ENCODE results near the gene ADAM33.

ADAM33 gene

DNA sequence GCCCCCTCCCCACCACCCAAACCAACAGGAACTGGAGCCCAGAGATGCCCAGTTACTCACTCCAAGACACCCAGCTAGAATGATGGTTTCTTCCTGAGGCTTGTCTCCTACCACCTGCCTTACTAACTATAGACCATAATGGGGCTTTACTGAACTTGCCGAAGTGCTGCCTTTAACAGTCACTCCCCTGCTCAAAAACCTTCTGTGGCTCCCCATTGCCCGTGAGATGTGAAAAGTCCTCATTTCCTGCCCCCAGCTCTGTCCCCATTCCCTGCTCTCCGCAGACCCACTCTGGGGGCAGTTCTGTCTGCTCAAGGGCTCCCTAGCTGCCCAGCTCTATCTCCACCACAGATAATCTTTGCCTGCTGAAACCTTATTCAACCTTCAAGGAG is 25.7 kb upstream of the ADAM33 start:
- no peak for FAIRE-seq

DNA sequence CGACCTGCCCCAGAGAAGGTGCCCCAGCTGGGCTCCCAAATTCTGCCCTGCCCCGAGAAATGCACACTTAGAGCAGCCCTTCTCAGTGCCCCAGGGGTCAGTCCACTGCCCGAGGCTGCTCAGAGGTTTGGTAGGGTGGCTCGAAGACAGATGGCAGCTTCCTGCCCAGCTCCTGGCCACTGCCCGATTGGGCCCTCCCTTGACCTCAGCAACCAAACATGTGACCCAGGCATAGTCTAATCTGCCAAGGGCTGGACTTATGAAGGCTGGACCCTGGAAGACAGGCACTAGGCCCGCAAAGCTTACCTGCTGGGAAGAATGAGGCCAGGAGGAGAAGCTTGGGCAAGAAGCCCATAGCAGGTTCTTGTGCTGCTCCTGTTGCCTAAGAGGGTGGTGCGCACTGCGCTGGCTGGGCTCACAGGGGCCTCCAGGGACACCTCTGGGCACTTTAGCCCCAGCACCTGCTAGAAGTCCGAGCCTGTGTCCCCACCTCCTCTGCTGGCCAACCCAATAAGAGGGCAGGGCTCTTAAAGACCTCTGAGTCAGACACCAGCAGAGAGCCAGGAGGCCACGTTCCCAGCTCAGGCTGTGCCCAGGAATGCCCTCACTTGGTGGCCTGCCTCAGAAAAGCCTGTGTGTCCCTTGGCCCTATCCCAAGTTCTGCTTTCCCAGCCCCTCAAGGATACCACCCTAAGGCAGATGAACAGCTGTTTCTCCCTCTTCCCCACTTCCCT is 25.1 kb upstream of the ADAM33 start:
- no peak for FAIRE-seq

DNA sequence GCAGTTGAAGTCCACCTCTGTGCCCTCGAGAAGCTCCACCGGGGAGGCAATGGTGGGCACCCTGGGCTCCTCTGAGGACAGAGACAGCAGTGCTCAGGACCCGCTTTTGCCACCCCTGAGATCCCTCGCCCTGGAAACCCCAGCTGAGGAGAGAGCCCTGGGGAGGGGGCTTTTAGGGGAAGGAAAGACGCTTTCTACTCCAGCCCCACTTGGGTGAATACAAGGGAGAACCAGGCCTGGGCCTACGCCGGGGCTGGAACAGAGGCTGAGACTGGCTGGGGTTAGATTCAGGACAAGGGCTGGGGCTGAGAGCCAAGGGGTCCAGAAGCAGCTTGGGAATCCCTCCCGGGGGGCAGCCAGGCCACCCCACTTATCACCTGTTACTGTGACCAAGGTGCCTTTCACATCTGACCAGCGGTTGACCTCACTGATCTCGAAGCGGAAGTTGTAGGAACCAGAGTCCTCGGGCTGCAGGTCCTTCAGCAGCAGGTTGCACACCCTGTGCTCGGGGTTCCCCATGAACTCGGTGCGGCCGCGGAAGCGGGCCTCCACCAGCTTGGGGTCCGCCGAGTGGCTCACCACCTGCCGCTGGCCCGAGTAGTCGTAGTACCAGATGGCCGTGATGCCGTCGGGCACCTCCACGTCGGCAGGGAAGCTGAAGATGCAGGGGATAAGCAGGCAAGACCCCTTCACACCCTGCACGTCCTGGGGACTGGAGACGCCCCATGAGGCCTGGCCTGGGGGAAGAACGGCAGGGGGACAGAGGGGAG is 24.3 kb upstream of the ADAM33 start:
- FAIRE-seq: no peak

DNA sequence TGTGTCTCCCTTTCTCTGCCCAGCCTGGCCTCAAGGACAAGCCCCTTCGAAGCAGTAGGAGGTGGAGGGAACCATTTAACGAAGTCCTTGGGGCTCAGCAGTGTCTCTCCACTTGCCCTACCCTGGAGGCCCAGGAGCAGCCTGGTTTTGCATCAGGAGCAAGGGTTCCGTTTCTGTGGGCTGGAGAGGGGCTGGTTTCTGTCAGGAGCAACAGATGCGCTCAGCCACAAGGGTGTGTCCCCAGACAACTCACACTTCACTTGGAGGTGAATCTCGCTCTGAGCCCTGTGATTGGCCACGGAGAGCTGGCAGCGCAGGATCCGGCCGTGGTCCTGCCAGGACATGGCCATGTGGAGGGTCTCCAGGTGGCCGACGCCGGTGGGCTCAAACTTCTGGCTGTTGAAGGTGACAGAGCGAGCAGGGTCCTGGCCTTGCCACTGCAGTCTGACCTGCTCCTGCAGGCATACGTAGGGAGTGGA is 23.7 kb upstream of the ADAM33 start:
- FAIRE-seq: no peak

DNA sequence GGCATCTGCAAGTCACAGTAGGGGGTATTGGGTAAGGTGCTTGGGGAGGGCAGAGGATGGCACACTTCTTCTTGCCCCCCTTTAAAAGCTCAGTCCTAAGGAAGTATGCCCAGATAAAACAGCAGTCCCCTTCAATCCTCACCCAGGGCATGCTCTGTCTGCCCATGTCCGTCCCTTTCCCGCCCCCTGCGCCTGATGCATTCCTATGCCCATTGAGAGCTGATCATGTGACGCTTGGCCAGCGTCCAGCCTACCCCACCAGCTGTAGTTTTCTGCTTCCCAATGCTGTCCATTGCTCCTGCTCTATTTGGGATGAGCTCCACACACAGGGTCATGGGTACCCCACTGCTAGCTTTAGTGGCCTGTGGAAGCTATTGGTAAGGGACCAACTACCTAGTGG is 22.3 kb upstream of the ADAM33 start:
- no peak for FAIRE-seq

DNA sequence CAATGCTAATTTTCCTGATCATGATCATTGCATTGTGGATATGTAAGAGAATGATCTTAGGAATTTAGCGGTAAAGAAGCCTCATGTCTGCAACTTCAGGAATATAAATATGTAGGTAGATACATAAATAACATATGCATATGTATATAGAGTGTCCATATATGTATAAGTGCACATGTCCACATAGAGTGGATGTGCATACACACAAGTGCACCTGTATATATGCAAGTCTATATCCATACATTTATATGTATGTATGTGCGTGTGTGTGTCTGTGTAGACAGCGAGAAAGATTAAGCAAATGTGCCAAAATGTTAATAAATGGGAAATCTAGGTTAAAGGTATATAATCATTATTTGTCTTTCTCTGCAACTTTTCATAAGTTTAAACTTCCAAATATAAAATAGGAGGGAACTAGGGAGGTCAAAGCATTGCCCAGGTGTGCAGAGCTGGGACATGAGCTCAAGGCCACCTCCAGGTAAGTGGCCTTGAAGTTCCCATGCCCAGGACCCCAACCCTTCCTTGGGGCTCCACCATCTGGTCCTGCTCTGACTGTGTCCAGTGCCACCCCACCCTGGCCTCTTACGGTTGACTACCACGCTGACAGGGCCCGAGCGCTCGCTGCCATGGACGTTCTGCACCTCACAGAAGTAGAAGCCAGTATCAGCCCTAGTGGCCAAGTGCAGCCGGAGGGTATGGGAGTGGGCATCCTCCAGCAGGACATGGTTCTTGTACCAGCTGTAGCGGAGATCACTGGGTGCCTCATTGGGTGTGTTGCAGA is 21.0 kb upstream of the ADAM33 start:
- FAIRE-seq: no peak

DNA sequence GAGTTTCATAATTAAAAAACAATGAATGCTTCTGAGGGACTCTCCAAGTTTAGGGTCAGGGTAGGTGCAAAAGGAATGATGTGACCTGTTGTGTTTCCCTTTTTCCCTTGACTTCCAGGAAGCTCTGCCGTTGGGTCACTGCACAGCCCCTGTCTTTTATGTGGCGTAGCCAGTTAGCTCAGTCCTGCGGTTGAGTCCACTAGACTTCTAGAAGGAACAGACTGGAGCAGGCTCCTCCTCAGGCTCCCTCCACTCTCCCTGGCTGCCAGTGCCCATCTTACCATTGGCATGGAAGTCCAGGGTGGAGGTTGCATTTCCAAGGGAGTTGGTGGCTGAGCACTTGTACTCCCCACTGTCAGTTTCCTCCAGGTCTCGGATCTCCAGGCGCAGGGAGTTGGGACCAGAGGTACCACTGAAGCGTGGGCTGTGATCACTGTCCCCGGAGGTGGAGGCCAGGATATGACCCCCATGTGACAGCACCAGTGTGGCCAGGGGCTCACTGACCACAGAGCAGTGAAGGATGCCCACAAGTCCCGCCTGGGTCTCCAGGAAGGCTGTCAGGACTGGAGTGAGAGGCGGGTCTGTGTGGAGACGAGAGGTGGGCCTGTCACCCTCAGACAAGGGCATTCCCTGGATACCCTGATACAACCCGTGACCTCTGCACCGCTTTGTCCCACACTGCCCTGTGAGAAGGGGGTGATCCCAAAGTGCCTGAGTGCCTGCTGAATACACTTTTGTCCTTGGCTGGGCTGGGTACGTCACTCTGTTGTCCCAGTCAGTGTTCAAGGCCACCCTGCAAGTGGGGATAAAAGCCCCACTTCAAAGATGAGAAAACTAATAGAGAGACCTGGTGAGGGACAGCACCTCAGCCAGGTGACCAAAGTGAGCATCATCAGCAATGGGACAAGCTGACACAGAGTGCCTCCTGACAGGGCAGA is 19.5 kb upstream of the ADAM33 start:
- FAIRE-seq: no peak

DNA sequence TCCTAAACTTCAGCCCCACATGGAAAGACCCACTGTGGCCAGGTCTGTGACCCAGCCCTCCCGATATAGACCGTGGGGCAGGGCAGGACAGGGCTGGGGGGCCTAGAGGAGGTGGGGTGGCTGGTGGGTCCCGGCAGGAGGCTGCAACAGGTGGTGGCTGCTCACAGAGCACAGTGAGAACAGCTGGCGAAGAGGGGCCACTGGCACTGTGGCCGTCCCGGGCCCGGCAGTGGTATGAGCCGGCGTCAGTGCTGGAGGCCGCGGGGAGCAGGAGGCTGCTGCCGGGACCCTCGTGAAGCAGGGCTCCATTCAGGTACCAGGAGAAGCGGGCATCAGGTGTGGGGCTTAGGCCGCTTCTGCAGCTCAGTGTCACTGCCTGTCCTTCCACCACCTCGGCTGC is 17.2 kb upstream of the ADAM33 start:
- FAIRE-seq: no peak

DNA sequence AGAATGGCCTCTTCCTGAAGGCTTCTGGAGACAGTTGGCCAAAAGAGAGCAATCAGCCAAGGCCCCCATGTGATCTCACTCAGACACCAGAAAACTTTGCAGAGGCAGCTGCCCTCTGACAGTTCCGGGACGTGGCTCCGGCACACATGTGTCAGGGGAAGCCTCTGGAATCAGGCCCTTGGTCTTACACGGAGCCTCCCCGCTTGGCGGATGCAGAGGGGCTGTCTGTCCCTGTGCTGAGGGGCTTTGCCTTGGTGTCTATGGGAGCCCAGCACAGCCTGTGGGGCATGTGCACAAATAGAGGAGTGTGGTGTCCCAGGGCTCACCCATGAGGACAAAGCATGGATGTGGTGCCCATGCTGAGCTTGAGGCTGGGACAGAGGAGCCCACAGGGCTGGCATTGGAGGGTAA is 16.8 kb upstream of the ADAM33 start:
- FAIRE-seq: no peak

DNA sequence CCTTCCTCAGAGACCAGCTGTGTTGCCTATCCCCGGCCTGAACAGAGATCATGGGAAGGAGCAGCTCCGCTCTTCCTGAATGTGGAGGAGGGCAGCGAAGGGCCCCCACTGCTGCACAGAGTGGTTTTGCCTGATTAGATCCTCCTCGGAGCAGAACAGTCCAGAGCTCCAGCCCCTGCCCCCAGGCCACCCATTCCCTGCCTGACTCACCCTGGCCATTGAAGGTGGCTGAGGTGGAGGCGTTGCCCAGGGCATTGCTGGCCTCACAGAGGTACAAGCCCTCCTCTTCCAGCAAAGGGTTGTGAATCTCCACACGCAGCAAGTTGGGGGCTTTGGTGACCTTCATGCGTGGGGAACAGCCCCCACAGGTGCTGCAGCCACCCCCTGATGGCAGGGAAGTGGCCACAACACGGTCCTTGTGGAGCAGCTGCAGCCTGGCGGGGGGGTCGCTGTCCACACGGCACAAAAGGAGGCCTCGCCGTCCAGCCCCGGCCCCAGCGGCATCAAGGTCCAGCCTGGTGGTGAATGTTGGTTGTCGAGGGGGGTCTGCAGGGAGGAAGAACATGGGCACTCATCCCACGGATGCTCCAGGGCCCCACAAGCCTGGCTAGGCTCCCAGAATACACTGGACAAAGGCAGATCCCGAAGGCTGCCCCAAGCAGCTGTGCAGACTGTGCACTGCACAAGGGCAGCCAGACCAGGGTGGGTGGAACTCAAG is 15.9 kb upstream of the ADAM33 start:
- FAIRE-seq: no peak

DNA sequence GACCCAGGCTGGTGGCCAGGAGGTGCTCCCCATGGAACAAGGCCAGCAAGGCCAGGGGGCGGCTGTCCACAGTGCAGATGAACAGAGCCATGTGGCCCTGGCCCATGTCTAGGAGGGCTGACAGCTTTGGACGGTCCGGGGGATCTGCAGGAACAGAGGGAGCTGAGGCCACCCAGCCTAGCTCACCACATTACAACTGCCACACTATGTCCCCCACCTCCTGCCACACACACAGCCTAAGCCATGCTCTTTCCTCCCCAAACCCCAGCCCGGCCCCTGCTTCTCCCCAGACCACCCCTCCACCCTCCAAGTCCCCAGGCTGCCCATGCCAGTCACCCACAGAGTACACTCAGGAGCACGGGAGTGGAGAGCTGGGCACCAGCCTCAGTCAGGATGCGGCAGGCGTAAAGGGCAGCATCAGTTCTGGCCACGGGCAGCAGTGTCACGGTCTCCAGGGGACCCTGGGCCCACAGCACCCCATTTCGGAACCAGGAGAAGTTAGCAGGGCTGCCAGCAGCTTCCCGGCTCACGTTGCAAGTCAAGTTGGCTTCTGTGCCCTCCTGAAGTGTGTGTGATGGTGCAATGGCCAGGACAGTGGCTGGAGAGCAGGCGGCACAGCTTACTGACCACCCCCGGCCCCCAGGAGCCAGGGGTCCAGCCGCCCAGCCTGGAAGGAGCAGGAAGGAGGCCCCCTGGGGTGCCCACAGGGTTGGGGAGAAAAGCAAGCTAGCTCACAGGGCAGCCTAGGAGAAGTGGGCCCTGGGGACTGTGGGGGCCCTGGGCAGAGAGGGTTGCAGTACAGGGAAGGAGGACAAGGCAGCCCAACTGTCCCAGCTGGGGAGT is 15.2 kb upstream of the ADAM33 start:
- no peak for FAIRE-seq

DNA sequence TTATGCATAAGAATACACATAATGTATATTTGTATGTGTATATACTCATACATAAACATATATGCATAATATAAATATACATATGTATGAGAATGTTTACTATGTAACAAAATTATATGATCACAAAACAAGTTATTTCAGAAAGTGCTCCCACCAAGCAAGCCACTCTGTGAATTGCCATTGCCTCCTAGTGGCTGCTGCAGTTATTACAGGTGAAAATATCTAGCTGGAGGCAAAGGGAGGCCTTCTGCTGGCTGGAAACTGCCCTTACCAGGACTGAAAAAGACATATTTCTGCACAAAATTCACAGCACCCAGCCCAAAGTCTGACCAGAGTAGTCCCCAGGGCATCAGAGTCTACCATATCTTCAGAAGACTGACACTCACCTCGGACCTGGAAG is 14.4 kb upstream of the ADAM33 start:
- no peak for FAIRE-seq

DNA sequence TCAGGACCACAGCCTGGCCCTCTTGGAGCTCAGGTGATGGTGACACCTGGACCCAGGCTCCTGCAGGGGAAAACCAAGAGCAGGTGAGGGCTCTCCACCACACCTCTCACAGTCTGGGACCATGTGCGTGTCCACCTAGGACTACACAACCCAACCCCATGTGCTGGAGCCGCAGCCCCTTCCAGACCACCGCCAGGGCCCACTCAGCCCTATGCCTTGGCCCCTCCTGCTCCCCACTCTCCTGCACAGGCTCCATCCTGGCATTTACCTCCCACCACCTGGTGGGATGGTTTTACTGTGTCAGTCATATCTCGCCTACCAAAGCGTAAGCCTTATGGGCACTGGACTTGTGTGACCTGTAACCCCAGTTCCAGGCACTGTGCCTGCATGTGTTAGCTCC is 13.1 kb upstream of the ADAM33 start:
- FAIRE-seq: no peak

DNA sequence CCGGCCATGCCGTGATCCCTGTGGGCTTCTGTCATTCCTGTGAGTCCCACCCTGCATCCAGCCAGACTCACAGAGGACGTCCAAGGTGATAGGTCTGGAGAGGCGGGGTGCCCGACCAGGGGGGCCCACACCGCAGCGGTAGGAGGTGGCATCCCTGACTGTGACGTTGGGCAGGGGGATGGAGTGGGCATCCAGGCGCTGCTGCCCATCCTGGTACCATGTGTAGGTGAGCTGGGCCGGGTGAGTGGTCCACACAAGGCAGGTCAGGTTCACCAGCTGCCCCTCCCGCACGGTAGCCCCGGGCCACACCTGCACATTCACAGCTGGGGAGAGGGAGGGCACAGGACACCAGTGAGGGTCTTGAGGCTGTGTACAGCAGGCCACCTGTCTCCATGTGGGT is 11.6 kb upstream of the ADAM33 start:
- FAIRE-seq: no peak

DNA sequence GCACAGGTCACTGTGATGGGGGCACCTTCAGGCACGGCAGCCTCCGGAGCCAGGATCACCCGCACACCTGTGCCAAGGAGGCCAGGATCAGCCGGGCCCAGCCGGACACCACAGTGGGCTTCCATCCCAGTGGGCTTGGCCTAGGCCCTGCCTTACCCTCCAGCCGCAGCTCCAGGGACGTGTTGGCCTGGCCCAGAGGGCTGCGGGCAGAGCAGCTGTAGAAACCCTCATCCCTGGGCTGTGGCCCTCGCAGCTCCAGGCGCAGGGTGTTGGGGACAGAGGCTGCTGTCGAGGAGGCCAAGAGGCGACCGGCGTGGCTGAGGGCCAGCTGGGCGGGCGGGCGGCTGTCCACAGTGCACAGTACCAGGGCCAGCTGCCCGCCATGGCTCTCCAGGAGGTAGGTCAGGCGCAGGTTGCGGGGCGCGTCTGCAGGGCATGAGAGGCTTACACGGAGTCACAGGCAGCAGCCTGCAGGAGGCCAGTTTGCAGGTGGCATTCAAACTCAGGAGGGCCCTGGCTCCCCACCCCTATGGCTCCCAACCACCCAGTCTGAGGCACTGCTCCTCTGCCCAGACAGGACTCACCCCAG is 11.0 kb upstream of the ADAM33 start:
- FAIRE-seq: no peak

DNA sequence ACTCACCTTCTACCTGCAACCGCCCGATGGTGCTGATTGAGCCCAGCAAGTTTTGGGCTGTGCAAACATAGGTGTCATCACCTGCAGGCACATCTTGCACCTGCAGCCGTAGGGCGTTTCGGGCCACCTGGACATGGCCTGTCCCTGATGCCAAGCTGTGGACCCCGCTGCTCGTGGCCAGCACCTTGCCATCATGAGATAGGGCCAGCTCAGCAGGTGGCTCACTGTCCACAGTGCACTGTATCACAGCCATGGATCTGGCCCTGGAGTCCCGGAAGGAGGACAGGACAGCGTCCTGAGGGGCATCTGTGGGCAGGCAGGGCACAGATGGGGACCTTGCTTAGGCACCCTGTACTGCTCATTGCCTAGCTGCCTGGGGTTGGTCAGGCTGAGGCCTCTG is 10.1 kb upstream of the ADAM33 start:
- FAIRE-seq: no peak

DNA sequence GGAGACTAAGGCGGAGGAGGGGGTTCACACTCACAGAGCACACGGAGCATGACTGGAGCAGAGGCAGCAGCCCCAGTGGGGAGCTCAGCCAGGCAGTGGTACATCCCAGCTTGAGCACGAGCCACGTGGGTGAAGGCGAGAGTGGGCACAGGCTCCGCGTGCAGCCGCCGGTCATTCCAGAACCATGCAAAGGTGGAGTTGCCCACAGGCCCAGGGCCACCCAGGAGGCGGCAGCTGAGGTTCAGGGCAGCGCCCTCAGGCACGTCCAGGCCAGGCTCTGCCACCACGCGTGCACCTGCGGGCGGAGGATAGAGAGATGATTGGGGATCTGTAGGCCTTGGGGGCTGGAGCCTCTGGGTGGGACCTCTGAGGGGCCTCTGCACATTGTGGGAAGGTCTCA is 9.5 kb upstream of the ADAM33 start:
- FAIRE-seq: no peak

DNA sequence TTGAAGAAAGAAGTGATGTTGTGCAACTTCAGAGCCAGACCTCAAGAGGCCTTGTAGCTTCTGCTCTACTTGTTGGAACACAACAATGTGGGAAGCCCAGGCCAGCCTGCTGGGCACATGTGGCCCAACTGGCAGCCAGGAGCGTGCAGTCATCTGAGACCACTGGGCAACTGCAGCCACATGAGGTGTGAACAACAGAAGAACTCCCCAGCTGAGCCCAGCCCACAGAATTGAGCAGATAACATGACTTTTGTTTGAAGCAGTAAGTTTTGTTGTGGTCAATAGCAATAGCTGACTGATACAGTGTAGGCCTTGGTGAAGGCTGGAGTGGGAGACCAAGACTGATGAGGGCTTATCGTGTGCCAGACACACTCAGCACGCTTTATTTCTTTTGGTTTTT is 8.6 kb upstream of the ADAM33 start:
- no peak for FAIRE-seq

DNA sequence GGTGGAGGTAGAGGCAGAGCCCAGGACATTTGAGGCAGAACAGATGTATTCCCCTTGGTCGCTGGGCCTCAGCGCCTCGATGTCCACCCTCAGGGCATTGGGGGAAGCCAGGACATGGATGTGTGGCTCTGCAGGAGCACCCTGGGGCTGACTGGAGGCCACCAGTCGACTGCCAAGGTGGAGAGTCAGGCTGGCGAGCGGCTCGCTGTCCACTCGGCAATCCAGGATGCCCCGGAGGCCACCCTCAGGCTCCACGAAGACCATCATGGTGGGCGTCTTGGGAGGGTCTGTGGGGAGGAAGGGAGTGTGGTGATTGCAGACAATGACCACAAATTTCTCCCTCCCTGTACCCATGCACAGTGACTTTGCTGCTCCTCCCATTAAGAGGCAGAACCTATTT is 8.2 kb upstream of the ADAM33 start:
- no peak for FAIRE-seq

DNA sequence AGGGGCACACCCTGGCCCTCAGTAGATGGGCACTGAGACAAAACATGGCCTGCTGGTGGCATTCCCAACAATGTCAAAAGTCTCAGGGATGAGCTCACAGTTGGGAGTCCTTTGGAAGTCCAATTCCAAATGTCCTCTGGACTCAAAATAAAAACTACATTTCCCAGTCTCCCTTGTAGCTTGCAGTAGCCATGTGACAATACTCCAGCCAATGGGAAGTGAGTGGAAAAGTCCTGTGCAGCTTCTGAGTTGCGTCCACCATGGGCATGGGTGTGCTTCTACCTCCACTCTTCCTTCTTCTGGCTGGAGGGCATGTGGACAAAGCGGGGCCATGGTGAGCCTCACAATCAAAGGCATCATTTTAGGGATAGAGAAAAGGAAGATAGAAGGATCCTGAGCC is 5.8 kb upstream of the ADAM33 start:
- no peak for FAIRE-seq
